NCI-H748 (cell line): ENCODE data around the gene ARHGEF26.

Experiments
- DNase-seq: peaks from one replicate; lab custom pipeline; 2025; ENCODE audit not compliant: unreplicated experiment; lab: John Stamatoyannopoulos, UW

The ARHGEF26 gene

DNA sequence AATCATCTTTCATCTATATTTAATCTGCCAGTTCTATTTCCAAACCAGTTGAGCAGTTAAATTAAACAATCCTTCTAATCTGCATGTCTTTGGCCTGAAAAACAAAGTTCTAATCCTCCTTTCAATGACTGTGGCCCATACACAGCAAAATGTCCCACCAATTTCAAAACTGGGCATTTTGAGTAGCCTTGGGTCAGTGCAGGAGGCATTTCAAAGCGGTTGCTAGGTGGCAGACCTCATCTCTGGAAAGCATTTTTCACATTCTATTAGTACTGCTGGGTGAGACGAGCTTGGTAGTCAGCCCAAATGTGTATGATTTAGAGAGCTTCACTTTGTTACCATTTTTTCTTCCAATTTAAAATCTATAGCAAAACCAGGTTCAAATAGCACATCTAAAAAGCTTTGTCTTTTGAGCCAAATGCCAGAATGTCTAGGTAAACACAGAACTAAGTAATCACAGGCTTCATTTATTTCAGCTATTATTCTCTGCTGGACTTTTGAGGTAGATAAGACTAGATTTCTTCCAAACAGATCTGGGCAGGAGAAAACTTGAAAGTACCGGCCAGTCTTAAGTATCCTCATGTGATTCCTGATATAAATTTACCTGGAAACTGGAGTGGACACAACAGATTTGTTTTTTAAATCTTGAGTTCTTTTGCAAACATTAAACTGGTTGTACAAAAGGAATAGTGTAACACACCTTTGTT lies 8.9 kb upstream of the ARHGEF26 start:
- no peak for DNase-seq

DNA sequence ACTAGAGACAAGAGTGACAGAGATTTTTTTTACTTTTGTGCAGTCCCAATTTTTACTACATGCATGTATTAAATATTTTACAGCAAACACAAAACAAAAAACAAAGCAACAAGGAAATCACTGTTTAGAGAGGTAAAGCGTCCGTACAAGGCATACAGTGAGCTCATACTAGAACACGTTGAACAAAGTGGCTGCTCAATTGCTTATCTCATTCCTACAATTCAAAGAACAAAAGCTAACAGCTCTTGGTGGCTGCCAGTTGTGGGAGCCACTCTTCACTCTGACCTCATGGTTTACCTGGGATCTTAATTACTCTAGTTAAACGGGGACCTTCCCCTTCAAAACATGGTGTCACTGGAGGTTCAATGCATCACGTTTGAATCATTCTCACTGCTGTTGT lies 7.6 kb upstream of the ARHGEF26 start:
- peak; percentile 15 for DNase-seq

DNA sequence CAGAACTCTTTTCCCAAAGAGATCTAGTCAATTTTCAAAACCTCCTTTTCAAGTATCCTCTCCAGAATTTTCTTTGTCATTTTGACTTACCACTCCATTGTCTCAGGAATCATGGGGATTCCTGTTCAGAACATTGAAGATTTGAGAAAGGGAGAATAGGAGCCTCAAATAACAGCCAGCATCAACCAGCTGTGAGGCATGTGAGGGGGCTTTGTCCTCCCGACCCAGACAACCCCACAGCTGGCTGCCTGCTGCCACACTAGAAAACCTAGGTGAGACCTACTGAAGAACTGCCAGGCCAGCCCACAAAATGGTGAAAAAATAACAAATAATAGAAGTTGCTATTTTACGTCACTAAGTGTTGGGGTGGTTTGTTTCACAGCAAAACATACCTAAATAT lies 5.9 kb upstream of the ARHGEF26 start:
- DNase-seq: no peak

DNA sequence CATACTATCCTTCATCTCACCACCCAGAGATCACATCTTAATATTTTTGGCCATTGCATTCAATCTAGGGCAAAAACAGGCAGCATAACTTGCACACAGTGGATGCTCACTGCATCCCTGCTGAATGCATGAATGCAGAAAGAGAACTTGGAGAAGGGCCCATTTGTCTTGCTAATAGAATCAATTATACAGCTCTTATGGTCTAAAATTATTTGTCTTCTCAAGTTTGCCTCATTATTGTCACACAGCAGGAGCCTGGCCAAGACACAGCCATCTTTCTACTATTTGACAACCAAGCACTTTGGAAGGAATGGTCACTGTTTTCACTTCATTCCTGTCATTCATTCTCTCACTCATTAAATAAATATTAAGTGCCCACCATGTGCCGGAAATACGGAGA lies 1.2 kb upstream of the ARHGEF26 start:
- peak; percentile 41 for DNase-seq

DNA sequence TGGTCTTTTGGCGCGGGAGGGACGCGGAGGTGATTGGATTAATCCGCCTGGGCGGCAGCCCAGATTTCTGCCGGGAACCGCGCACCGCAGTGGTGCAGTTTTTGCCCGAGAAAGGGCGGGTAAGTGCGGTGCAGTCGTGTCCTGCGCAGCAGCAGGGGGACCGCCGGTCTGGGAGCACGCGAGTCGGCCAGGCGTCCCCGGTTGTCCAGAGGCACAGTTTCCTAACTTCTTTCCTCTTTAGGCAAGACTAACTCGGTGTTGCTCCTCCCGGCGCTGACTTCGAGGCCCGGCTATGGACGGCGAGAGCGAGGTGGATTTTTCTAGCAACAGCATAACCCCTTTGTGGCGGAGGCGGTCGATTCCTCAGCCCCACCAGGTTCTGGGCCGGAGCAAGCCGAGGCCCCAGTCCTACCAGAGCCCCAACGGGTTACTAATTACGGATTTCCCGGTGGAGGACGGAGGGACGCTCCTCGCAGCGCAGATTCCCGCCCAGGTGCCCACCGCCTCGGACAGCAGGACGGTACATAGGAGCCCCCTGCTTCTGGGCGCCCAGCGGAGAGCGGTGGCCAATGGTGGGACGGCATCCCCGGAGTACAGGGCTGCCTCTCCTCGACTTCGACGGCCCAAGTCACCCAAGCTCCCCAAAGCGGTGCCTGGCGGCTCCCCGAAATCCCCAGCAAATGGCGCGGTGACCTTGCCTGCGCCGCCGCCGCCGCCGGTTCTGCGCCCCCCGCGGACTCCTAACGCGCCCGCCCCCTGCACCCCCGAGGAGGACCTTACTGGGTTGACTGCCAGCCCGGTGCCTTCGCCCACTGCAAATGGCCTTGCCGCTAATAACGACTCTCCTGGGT lies 736 bp downstream of the ARHGEF26 start:
- peak; percentile 61 for DNase-seq

DNA sequence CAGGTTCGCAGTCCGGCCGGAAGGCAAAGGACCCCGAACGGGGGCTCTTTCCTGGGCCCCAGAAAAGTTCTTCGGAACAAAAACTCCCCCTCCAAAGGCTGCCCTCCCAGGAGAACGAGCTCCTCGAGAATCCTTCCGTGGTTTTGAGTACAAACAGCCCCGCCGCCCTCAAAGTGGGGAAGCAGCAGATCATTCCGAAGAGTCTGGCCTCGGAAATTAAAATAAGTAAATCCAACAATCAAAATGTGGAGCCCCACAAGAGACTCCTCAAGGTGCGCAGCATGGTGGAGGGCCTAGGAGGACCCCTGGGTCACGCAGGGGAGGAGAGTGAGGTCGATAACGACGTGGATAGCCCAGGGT lies 1.3 kb downstream of the ARHGEF26 start:
- no peak for DNase-seq

DNA sequence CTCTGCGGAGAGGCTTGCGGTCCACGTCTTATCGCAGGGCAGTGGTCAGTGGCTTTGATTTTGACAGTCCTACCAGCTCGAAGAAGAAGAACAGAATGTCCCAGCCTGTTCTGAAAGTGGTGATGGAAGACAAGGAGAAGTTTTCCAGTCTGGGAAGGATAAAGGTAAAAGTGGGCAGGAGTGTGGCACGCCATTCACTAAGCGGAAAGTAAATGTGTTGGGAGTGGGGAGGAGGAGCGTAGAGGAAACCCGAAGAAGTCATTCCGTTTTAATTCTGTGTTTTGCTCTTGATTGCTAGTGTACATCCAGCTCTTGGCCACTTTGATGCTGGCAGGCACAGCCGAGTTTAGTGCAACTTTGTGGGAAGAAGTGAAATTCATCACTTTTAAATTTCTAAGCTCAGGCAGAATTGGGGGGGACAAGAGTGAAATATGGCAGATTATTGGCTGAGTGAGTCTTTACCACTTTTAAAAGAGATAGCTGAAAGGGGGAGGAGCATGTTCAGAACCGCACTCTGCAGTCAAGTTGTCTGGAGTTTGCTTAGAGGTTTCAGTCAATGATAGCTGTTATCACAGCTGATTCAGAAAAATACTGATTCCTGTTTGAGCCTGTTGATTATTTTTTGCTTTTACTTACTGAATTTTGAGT lies 1.8 kb downstream of the ARHGEF26 start:
- DNase-seq: peak; percentile 28

DNA sequence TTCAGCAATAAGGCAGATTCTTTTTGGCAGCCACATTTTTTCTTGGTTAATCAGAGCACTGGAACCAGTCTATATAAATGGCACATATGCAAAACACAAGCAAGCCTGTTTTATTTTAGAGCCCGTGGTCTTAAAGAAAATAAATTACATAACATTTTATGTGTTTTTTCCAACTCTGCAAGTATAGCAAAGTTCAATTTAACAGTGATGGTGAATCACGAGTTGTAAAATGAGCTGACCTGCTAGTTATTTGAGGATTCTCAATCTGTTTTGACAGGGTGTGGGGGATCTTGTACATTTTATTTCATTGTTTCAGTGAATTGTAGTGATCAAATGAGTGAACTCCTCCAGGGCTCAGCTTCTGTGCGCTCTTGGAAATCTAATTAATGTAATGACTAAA lies 2.7 kb downstream of the ARHGEF26 start:
- no peak for DNase-seq

DNA sequence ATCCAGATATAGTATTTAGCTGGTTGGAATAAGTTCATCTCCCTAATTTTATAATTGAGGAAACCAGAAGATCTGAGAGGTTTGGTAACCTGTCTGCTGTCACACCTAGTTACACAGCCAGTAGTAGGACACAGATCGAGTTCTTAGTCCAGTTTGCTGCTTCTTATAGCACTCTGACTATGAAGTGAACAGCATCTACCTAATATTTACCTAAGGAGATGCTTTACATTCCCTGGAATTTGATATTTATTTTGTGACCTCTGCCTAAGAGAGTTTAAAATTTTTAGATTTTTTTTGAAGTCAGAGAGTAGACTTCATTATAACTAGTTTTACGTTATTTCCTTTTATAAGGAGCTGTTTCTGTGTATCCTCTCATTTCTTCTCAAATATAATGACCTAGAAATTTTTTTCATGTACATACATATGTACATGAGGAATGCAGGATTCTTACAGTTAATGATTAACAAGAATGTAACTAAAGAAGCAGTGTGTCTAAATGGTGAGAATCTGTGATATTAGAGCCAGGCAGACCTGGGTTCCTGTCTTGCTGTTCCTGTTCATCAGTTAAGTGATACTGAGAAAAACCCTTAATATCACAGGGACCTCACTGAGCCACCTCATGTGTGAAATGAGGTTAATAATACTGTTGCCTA lies 4.3 kb downstream of the ARHGEF26 start:
- DNase-seq: no peak

DNA sequence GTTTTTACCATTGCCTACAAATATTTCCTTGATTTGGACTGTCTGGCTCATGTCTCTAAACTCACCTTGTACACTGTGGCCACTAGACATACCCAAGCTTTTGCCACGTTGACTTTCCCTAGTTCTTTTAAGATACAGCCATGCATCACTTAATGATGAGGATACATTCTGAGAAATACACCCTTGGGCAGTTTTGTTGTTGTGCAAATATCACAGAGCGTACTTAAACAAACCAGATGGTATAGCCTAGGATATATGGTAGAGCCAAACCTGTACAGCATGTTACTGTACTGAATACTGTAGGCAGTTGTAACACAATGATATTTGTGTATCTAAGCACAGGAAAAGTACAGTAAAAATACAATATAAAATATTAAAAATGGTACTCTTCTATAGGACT lies 5.5 kb downstream of the ARHGEF26 start:
- DNase-seq: no peak

DNA sequence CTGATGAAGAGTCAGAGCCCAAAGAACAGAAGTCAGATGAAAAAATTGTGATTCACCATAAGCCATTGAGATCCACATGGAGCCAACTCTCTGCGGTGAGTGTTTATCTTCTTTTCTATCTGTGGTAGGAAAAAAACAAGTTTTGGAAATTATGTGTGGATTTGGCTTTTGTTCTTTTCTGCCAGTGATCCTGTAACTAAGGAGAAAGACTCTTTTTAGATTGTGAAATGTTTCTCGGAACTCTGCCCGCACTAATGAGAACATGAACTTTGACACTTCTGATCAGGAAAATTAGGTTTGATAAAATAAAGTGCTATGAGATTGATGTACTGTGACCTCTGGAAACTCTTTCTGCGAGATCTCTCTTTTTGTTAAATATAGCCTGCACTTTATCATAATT lies 8.4 kb downstream of the ARHGEF26 start:
- no peak for DNase-seq

DNA sequence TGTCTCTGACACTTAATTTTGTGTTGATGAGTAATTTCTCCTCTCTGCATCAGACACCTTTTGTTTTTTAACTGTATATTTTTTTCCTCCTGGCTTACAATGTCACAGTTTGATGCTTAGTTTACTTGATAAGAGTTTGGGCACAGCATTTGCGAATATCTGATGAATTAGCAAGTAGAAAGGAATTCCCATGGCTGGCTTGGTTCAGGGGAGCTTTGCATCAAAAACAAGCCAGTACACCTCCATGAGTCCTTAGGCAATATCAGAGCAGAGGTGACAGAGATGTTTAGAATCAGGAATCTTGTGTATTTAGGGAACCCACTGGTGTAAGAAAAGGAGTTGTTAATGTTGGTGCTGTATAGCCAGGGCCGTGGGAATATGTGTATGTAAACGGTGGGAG lies 9.3 kb downstream of the ARHGEF26 start:
- DNase-seq: no peak

DNA sequence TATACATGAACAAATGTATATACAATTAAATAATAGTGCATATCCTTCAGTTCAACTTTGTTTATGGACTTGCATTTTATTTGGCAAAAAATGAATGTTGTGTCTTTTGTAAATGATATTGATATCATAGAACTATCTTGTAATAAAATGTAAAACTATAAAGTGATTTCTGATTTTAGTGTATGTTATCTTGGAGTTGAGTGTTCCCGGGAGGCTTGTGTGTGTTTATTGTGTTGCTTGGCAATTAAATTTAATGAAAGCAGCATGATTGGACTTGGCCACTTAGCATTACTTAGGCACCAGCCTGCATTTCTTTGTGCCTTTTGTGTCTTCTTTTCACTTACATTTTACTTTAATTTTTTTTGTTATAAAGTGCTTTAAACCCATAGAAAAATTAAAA lies 10.6 kb downstream of the ARHGEF26 start:
- DNase-seq: peak; percentile 43

DNA sequence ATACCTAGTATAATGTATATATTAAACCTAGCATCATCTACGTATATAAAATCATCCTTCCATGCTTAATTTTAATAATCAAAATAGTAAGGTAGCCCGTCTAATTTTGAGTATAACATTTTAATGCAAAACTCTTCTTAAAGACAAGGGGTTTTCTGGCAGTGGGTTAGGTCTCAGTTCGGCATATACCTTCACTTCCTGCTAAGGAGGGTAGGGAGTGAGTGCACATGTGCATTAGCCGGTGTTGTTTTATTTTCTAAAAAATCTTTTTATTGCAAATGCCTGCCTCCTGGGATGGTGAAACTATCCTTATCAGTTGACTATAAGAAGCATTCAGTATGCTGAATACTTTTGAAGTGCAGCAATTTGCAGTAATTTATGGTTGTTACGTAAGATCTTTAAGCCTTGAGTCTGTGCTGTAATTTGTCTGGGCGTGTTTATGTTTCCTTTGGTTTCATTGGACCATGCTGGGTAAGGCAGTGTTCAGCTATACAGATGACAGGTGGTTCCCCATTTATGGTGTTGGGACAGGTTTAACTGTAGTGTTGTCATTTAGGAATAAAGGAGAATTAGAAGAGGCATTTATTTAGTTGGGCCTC lies 11.7 kb downstream of the ARHGEF26 start:
- peak; percentile 84 for DNase-seq

DNA sequence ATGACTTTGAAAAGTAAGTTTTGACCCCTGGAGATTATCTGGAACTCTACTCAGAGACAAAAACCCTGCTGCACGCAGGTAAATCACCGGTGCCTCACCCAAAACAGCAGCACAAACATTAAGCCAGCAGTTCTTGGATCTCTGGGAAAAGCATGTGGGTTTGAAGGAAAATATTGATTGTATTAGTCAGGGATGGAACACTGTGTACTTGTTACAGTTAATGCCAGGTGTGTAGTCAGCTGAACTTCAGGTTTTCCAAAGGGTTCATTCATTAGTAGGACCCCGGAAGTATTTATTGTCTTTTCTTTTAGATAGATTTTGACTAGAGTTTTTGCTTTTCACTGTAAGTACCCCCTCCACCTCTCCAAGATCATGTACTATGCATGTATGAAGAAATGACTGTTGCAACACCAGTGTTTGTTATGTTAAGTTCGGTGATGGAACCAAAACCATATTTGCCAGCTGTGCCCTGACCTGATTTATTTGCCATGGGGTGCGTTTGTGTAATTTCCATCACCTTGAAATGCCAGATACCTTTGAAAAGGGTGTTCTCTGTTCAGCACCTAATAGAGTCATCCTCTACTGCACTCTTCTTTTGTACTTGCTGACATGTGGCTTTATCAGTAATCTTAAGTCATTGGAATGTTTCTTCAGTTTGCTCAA lies 14.5 kb downstream of the ARHGEF26 start:
- DNase-seq: peak; percentile 18

DNA sequence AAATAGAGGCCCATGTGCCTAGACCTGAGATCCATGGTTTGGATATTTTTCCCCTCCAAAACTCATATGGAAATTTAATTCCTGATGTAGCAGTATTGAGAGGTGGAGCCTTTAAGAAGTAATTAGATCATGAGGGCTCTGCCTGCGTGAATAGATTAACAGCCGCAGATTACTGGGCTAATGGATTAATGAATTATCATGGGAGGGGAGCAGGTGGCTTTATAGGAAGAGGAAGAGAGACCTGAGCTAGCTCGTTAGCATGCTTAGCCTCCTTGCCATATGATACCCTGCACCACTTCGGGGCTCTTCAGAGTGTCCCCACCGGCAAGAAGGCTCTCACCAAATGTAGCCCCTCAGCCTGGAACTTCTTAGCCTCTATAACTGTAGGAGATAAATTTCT lies 15.8 kb downstream of the ARHGEF26 start:
- DNase-seq: peak; percentile 71

DNA sequence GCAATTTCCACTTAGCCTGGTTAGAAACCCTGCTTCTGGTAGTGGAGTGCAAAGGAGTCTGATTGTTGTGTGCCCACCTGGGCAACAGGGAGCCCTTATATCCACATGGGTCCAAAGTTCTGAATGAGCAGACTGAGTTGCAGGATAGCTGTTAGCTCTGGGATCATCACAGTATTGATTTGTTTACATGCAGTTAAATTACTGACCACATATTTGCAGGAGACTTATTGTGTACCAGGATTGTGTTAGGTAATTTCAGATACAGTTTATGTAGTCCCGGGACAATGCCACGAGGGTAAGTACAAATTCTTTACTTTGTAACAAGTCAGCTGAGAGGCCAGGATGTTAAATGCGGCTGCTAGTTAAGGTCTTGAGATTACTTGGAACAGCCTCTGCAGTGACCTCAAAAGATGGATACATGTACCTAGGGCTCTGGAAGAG lies 18.8 kb downstream of the ARHGEF26 start:
- DNase-seq: peak; percentile 76

DNA sequence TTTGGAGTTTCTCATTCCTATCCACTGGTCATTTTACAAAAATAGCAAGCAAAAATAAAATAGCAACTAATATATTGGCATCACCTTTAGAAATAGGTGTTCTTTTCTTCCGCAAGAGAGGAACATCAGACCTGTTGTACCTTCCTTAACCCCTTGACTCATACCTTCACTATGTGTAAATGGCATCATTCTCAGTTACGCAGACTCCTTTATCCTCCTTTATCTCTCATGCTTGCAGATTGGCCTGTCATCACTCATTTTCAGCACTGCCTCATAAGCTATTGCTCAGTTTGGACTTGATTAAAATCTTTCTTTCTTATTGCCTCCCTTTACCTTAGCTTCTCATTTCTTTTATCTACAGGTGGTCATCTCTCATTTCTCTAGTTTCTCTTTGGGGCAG lies 21.4 kb downstream of the ARHGEF26 start:
- DNase-seq: no peak

DNA sequence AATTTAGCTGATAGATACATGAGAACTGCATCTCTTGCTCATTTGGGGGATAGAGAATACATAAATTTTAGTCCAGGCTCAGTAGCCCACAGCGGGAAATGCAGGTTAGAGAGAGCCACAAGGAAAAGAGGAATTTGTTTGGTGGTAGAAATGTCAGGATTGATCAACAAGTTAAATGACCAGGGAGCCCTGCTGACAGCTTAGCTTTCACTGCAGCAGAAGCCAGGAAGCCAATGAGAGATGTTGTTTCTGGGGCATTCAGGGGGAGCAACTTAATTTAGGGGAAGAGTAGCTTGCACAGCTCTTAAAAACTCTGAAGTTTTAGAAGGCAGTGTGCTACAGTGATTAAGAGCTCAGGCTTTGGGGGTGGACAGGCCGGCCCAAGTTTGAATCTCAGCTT lies 22.7 kb downstream of the ARHGEF26 start:
- no peak for DNase-seq

DNA sequence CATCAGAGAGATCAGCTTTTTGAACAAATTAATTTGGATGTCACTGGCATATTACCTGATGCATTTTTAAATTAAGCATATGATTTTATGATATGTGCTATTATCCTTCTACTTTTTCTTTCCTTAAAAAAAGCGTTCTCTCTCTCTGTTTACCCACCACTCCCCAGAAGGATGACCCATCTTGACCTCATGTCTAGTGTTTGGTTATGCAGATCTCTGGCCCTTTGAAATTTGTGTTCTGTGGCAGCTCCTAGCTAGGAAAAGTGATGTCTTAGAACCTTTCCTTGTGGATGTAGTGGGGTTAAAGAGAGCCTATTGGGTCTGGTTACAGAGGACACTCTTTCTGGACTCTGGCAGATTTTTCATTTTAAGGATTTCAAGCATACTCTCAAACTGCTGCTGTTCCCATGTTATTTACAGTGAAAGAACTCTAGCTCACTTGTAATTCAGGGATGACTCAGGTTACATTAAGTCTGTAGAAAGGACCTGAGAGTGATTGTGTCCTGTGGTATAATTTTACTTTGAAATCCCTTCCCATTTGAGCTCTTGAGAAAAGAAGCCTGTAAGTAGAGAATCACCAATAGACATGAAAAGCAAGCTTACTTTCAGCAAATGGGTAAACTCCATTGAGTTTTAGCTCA lies 23.8 kb downstream of the ARHGEF26 start:
- peak; percentile 5 for DNase-seq
